CD1c-positive myeloid dendritic cell (primary cell): ENCODE data around the gene NACC2.
"Not testable (repeated sequence)": the region's sequence is repeated elsewhere in the genome, so short reads cannot be mapped to it uniquely, and the experiment has no call there.

Experiments
- DNase-seq: peaks from one replicate; pipeline ENCODE4 v3.0.0-alpha.2; 2016; ENCODE audit errors: extremely low spot score

The NACC2 gene

DNA sequence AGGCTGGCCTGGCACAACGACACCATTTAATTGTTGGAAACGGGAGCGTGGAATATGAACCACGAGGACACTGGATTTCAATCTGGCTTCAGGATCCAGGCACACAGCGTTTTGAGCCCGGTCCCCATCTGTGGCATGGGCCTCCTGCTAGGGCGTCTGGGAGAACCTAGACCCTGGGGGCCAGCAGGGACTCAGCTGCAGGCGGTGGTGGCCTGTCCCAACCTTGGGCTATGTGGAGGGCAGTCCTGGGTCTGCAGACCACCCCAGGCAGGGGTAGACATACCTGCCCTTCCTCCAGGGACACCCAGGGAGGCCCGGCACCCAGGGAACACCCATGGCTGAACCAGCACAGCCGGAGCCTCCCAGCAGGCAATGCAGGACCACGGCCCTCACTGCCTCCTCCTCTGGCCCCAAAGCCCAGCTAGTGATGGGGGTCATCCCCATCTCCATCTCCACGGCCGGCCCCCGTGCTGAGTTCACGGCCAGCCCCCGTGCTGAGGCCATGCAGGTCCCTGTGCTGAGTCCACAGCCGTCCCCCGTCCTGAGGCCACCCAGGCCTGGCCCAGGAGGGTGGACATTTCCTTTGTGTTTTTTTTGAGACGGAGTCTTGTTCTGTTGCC, 115.4 kb downstream of the NACC2 start:
- no peak for DNase-seq

- no peak for DNase-seq
Measured at GRCh38 chr9:135978642-135979546, 116.2 kb downstream of the NACC2 start.

DNA sequence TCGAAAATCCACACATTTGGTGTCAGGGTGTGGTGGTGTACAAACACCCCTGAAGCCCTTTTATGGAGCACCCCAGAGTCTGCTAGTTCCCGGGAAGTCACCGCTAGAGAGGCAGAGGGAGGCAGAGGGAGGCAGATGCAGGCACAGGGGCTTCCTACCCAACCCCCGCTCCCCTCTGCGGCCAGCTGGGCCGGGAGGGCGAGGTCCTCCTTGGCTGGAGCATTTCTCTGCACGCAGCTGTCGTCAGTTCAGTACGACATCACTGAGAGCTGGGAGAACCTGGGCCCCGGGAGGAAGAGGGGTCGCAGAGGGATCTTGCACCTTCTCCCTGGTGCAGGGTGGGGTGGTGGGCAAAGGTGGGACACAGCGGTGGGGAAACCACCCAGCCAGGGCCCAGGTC, 118.1 kb downstream of the NACC2 start:
- DNase-seq: no peak

DNA sequence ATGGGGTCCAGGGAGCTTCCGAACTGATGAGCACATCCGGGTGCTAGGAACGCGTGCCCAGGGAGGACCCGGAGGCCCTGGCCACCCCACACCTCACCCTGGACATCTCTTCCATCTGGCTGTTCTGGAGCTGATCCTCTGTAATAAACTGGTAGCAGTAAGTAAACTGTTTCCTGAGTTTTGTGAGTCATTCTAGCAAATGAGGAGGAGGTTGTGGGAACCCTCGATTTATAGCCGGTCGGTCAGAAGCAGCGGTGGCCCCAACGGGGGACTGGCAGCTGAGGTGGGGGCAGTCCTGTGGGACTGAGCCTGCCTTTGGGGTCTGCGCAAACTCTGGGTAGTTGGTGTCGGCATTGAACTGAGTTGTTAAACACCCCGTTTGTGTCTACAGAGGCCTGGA, 118.6 kb downstream of the NACC2 start:
- DNase-seq: no peak

DNA sequence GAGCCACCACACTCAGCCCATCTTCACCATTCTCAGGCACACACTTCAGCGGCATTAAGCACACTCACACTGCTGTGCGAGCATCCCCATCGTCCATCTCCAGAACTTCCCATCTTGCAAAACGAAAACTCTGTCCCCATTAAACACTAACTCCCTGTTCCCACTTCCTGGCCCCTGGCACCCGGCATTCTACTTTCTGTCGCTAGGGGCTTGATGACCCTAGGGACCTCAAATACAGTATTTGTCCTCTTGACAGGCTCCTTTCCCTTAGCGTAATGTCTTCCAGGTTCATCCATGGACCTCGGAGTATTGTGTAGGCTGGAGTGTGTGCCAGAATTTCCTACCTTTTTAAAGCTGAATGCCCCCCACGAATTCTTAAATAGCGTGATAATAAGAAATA, 119.3 kb downstream of the NACC2 start:
- DNase-seq: no peak

- no peak for DNase-seq
Measured at GRCh38 chr9:135974220-135974573, 120.9 kb downstream of the NACC2 start.

DNA sequence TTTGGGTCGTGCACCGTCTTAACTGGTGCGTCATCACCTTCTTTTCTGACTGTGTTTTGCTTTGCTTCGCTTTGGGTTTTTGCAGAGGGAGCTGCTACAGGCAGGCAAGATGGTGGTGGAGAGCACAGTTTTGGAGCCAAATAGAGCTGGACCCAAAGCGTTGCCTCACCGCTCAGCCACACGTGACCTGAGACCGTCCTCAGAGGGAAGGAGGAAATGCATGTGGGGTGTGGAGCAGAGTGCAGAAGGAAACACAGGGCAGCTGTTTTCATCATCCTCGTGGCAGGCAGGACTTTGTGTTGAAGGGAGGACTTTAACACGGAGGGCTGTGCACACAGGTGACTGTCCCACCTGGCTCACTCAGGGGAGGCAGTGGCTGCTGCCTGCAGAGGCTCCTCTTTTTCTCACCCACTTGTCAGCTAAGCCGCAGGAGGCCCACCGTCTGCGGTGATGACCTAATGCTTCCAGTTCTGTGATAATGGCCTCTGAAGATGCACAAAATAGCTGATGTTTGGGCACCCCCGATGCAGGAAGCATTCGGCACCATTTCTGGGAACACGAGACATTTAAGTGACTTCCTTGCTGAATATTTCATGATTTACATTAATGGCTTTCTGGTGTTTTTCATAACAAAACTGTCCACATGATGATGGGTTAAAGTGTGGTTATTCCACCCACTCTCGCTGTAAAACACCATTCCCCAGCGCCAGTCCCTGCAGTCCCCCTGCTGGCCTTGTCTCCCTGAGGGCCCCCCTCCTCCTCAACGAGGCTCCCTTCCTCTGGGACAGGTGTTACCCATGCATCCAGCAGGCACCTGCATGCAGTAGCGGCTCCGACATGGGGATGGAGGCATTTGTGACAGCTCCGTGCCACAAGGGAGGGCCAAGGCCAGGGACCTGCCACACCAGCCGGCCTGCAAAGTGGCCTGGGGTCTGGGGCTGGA, 121.5 kb downstream of the NACC2 start:
- DNase-seq: peak; percentile 58

DNA sequence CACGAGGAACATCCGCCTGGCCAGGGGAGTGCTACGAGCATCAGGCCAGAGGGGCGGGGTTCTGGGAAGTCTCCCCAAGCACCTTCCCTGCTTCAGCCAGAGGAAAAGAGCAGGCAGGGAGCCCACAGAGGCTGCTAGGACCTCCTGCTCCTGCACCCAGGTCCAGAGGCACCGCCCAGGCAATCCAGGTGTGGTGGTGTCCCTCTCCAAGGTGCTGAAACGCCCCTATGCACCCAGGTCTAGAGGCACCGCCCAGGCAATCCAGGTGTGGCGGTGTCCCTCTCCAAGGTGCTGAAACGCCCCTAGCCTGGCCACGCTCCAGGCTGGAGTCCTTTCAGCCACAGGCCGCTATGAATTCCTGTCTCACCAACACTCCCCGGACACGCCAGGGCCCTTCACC, 123.2 kb downstream of the NACC2 start:
- DNase-seq: no peak

DNA sequence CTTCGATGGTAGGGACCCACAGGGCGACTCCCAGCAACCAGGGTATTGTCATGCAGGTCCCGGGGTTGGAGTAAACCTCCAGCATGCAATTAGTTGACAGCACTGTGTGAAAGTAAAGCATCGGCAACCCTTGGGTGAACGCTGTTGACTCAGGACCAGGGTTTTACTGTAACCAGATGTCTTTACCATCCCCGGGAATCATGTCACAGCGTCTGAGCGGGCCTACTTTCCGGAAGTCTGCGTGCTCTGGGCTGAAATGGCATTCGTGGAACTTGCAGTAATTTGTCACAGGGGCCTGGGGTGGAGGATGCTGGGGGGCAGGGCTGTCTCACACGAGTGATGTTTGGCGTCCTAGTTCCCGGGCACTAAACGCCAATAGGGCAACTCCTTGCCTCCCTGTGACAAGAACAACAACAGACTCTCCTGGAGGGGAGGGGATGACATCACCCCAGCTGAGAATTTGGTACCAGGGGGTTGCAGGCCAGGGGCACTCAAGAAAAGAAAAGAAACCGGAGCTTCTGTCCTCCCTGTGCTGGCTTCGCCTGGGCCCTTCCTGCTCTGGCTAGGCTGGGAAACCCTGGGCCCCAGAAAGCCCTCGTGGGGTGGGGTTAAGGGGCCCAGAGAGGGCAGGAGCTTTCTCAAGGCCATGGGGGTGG, 123.8 kb downstream of the NACC2 start:
- no peak for DNase-seq

GRCh38 chr9:135970128-135970815, 124.8 kb downstream of the NACC2 start:
- DNase-seq: no peak

DNA sequence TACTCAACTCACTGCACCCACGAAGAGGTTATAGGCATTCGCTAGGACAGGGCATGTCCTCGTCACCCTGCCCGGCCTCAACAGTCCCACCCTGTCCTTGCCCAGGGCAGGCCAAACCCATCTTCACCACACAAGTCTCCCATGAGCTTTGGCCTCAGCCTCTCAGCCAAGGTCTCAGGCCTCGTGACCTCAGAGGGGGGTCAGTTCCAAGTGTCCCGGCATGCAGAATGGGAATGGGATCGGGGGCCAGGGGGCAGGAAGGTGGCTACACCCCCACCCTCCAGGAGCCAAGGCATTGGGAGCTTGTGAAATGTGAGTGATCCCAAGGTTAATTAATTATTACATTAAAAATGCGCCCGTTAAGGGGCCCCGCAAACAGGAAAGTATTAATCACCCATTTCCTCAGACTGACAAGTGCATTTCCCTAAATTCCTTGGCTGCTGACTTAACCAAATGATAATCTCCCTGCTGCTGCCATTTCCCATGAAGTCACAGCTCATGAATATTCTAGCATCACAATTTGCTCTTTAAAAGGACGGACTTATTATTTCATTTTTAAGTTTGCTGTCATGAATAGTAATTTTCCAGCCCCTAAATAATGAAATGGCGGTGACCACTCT, 125.9 kb downstream of the NACC2 start:
- DNase-seq: peak; percentile 67

DNA sequence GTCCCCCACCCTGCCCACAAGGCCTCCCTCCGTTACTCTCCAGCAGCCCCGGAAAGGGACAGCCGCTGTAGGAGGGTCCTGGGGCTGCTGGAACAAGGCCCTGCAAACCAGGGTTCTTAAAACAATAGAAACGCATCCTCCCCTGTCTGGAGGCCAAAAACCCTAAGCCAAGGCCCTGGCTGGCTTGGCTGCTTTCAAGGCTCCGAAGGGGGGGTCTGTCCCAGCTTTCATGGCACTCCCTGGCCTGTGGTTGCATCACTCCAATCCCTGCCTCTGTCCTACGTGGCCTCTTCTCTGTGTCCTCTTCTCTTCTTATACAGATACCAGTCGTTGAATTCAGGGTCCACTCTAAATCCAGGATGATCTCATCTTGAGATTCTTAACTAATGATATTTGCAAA, 126.5 kb downstream of the NACC2 start:
- DNase-seq: no peak

DNA sequence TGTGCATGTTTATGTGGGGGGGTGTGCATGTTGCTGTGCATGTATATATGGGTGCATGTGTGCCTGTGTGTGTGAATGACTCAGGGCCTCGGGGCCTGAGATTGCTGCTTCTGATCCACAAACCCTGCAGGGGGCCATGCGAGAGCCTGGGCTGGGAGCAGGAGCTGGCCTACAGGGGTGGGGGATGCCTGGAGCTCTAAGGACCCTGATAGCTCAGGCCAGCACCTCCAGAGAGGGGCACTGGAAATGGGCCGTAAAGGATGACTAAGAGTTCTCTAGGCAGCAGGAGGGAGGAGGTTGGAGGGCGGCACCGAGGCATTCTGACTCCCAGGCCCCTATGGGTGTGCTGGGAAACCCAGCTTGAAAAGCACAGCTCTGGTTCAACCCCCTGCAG, 127.0 kb downstream of the NACC2 start:
- DNase-seq: no peak

GRCh38 chr9:135966916-135967260, 128.2 kb downstream of the NACC2 start:
- not testable (repeated sequence) for DNase-seq

DNA sequence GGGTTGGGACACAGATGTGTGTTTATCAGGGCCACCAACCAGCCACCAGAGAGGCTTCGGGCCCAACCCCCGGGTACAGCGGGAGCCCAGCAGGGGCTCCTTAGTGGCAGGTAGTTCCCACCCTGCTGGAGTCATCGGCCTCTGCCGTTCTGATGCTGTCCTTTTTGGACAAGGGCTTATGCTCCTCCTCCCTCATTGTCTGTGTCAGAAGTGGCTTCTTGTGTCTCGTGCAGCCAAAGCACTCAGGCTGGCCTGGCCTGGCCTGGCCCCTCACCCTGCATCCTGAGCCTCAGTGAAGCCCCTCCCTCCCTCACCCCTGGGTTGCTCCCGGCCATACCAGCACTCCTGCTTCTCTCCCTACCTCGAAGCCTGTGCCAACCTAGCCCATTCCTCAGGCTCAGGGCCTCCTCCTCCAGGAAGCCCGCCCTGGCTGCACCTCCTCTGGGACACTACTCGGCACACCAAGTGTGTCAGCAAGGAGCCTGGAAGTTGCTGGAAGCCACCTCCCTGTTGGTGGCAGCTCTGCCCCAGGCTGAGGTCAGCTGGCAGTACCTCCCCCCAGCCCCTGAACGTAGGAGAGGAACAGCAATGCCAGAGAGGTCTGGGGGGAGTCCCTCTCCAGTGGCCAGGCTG, 129.8 kb downstream of the NACC2 start:
- no peak for DNase-seq

DNA sequence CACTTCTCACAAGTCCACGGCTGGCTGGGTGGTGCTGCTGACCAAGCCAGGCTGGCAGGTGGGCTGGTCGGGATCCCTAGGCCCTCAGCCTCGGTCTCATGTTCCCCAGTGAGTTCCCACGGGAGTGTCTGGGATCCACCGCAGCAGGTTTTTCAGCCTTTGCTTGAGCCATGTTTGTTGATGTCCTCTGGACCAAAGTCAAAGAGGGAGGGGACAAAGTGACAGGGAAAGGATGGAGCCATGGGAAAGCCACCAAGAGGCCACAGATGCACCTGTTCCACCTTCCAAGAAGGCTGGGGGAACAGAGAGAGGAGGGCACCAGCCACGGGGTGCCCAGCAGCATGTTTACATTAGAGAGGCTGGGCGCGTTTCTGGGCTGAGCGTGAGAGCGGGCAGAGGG, 131.2 kb downstream of the NACC2 start:
- no peak for DNase-seq

DNA sequence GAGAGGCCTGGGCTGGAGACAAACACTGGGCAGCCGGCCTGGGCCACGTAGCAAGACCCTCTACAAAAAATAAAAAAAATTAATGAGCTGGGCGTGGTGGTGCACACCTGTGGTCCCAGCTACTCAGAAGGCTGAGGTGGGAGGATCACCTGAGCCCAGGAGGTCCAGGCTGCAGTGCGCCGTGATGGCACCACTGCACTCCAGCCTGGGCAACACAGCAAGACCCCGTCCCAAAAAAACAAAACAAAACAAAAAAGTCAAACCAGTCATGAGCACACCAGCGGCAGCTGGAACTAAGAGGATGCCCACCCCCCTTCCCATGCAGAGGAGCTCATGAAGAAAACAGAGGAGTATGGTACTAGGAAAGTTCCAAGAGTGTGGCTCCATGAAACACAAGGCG, 131.8 kb downstream of the NACC2 start:
- DNase-seq: no peak

GRCh38 chr9:135962696-135963307, 132.3 kb downstream of the NACC2 start:
- DNase-seq: peak; percentile 48

- DNase-seq: peak; percentile 74
Measured at GRCh38 chr9:135961811-135962695, 133.0 kb downstream of the NACC2 start.
